Peyer's patch (tissue), 4 donors: ENCODE data around the gene UNC5CL.

Experiments used
- POLR2A ChIP-seq, 2 donors: fragments of 450-650 bp; IDR thresholded peaks; one replicate each; pipeline ENCODE4 v1.5.1; 2017; ENCODE audit warnings: antibody characterized with exemption in 2 of 2, mild to moderate bottlenecking in 2 of 2, moderate library complexity in 2 of 2
- TF ChIP-seq, protein P1 (sequence below), 6 experiments: fragments of 450-650 bp in 4 of 6; fragments of 200-600 bp in 2 of 6; sonication (generic) in 1 of 6; IDR thresholded peaks; one replicate each; pipeline ENCODE4 v1.5.1; 2017 to 2019; ENCODE audit warnings: antibody characterized with exemption in 6 of 6, mild to moderate bottlenecking in 3 of 6, moderate library complexity in 1 of 6

DNA sequence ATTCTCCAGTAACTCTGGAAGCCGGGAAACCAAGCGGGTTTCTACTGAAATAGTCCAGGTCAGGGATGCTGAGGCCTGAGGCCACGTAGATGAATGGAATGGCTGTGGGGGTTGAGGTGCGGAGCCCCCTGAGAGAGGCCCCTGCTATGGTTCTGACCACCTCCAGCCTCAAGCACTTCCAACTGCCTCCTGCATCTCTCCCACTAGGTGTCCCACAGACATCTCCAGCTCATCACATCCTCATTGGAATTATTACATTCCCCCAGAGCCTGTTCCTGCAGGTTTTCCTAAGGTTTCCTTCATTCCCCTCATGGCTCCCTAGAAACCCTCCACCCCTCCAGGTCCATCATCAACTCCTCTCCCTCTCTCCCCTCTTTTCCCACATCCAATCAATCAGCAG lies 48.7 kb downstream of the UNC5CL start:
- no peak for TF ChIP-seq POLR2A (IDR thresholded peaks at IDR 0.05)
- TF ChIP-seq, protein P1, sequence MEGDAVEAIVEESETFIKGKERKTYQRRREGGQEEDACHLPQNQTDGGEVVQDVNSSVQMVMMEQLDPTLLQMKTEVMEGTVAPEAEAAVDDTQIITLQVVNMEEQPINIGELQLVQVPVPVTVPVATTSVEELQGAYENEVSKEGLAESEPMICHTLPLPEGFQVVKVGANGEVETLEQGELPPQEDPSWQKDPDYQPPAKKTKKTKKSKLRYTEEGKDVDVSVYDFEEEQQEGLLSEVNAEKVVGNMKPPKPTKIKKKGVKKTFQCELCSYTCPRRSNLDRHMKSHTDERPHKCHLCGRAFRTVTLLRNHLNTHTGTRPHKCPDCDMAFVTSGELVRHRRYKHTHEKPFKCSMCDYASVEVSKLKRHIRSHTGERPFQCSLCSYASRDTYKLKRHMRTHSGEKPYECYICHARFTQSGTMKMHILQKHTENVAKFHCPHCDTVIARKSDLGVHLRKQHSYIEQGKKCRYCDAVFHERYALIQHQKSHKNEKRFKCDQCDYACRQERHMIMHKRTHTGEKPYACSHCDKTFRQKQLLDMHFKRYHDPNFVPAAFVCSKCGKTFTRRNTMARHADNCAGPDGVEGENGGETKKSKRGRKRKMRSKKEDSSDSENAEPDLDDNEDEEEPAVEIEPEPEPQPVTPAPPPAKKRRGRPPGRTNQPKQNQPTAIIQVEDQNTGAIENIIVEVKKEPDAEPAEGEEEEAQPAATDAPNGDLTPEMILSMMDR (IDR thresholded peaks at IDR 0.05): no peak
